Stimulated activated CD8-positive, alpha-beta memory T cell treated with anti-CD3 and anti-CD28 coated beads, Interleukin-4, amount 100 ng/mL, for 24 hours (primary cell): ENCODE data around the gene FASTK.

Experiments used
- DNase-seq: peaks from one replicate; pipeline ENCODE4 v3.0.0-alpha.2; 2020; ENCODE audit warnings: low read depth

The FASTK gene

GRCh38 chr7:151095828-151096475 is 15.3 kb upstream of the FASTK start:
- no peak for DNase-seq

- no peak for DNase-seq
Measured at GRCh38 chr7:151095123-151095797, 14.7 kb upstream of the FASTK start.

GRCh38 chr7:151094675-151095074 is 14.1 kb upstream of the FASTK start:
- DNase-seq, result no peak

- DNase-seq, result no peak
Measured at GRCh38 chr7:151093748-151094147, 13.1 kb upstream of the FASTK start.

GRCh38 chr7:151091988-151092387 is 11.4 kb upstream of the FASTK start:
- DNase-seq, result no peak

- no peak for DNase-seq
Measured at GRCh38 chr7:151091431-151091830, 10.8 kb upstream of the FASTK start.

GRCh38 chr7:151091003-151091402 is 10.4 kb upstream of the FASTK start:
- no peak for DNase-seq

GRCh38 chr7:151089893-151090730 is 9.5 kb upstream of the FASTK start:
- DNase-seq, result no peak

- no peak for DNase-seq
Measured at GRCh38 chr7:151088856-151089699, 8.5 kb upstream of the FASTK start.

- DNase-seq, result no peak
Measured at GRCh38 chr7:151088019-151088855, 7.6 kb upstream of the FASTK start.

- no peak for DNase-seq
Measured at GRCh38 chr7:151087245-151088018, 6.8 kb upstream of the FASTK start.

- no peak for DNase-seq
Measured at GRCh38 chr7:151086802-151087244, 6.2 kb upstream of the FASTK start.

- no peak for DNase-seq
Measured at GRCh38 chr7:151085691-151086620, 5.3 kb upstream of the FASTK start, which contains the start of gene AGAP3. TSS of gene AGAP3 (plus strand) at chr7:151086475. CDS start at chr7:151086742, 267 bp downstream.

- no peak for DNase-seq
Measured at GRCh38 chr7:151085329-151085690, 4.7 kb upstream of the FASTK start.

GRCh38 chr7:151083824-151084160 is 3.2 kb upstream of the FASTK start:
- DNase-seq, result no peak

GRCh38 chr7:151083071-151083823 is 2.6 kb upstream of the FASTK start, which contains the start of gene TMUB1:
TSS of gene TMUB1 (minus strand) at chr7:151083493. CDS start at chr7:151082563, 930 bp downstream.
- DNase-seq, result peak; percentile 80

- DNase-seq, result no peak
Measured at GRCh38 chr7:151082141-151083070, 1.8 kb upstream of the FASTK start.
